HCT116 (cell line): ENCODE data around the gene SMARCA2. TPM values are rescaled to one million over a fixed set of nuclear protein-coding genes. Genes with fewer than 3 reads are reported as not detected.

Experiments
- ATAC-seq: fragments of 200-7000 bp; cut with Tn5 transposase; 2 replicates; pipeline ENCODE4 v1.9.1; 2020; ENCODE audit warnings: mild to moderate bottlenecking, moderate library complexity
- BruUV-seq: library from RNA; stranded (reverse); fragments of 400-500 nt; replicated peaks from 2 replicates; lab custom pipeline; 2021; lab: Mats Ljungman, UMichigan
- CTCF ChIA-PET: fragments of 300-600 bp; sonication (Branson Sonifier 250); formaldehyde crosslinking; loops from one replicate; lab custom pipeline; 2021; ENCODE audit warnings: antibody characterized with exemption; lab: Charles Lee
- POLR2A ChIA-PET: fragments of 300-600, 350-600 bp; sonication (Branson Sonifier 250); formaldehyde crosslinking; loops from one replicate; lab custom pipeline; 2021; ENCODE audit warnings: antibody characterized with exemption; lab: Charles Lee
- RAD21 ChIA-PET, 2 experiments: fragments of 300-600 bp; sonication (Branson Sonifier 250); formaldehyde crosslinking; loops; one replicate each; lab custom pipeline; 2023; ENCODE audit warnings: low total read pairs in 2 of 2; ENCODE audit not compliant: uncharacterized antibody in 2 of 2, unreplicated experiment in 2 of 2, low non-redundant PET in 1 of 2; lab: Charles Lee
- DNase-seq: peaks from one replicate; pipeline ENCODE4 v3.0.0-alpha.2; 2010; ENCODE audit warnings: low read depth, low spot score
- H2AFZ ChIP-seq: fragments of 200-600 bp; shearing (Covaris generic), sonication (generic); 2 replicates; pipeline ENCODE4 v1.6.1; 2017; ENCODE audit warnings: low read depth, mixed run types, mixed read lengths, antibody characterized with exemption, low read length; ENCODE audit not compliant: poor library complexity, severe bottlenecking
- H3K27ac ChIP-seq: 2 replicates; pipeline ENCODE4 v1.5.1; 2012; ENCODE audit warnings: low read depth, low read length
- H3K27me3 ChIP-seq: fragments of 200-600 bp; sonication (generic); 2 replicates; pipeline ENCODE4 v1.6.1; 2016; ENCODE audit warnings: mixed run types, low read length, mixed read lengths; ENCODE audit not compliant: insufficient read depth
- H3K36me3 ChIP-seq, 2 experiments: fragments of 200-500 bp in 1 of 2; fragments of 200-600 bp in 1 of 2; sonication (Bioruptor generic) in 1 of 2; sonication (generic) in 1 of 2; 2 replicates each; pipeline versions ENCODE4 v1.5.1 to v1.6.1; 2014 to 2016; ENCODE audit warnings: low read length in 2 of 2, inconsistent platforms in 1 of 2, mixed read lengths in 1 of 2, mixed run types in 1 of 2; ENCODE audit not compliant: insufficient read depth in 2 of 2, control insufficient read depth in 1 of 2
- H3K4me1 ChIP-seq, 2 experiments: fragments of 200-600 bp in 1 of 2; sonication (generic) in 1 of 2; 2 replicates each; pipeline versions ENCODE4 v1.5.1 to v1.6.1; 2012 to 2017; ENCODE audit warnings: low read length in 2 of 2, inconsistent platforms in 1 of 2, mild to moderate bottlenecking in 1 of 2, mixed read lengths in 1 of 2, mixed run types in 1 of 2, moderate library complexity in 1 of 2; ENCODE audit not compliant: insufficient read depth in 2 of 2, control insufficient read depth in 1 of 2
- H3K4me2 ChIP-seq: fragments of 200-600 bp; sonication (generic); 2 replicates; pipeline ENCODE4 v1.6.1; 2017; ENCODE audit warnings: mixed run types, low read length, mixed read lengths
- H3K4me3 ChIP-seq, 2 experiments: fragments of 200-600 bp in 1 of 2; sonication (generic) in 1 of 2; replicated peaks in 1 of 2; 2 replicates each; pipeline ENCODE4 v1.5.1; 2011 to 2016; ENCODE audit warnings: low read length in 2 of 2, control low read depth in 1 of 2, low read depth in 1 of 2, mild to moderate bottlenecking in 1 of 2, mixed read lengths in 1 of 2, mixed run types in 1 of 2
- H3K79me2 ChIP-seq: fragments of 200-600 bp; sonication (generic); 2 replicates; pipeline ENCODE4 v1.6.1; 2017; ENCODE audit warnings: mild to moderate bottlenecking, mixed run types, low read length, moderate library complexity, mixed read lengths; ENCODE audit not compliant: insufficient read depth
- H3K9ac ChIP-seq: fragments of 200-600 bp; sonication (generic); 2 replicates; pipeline ENCODE4 v1.6.1; 2016; ENCODE audit warnings: low read length, mixed read lengths
- H3K9me2 ChIP-seq: fragments of 200-600 bp; sonication (generic), shearing (Covaris generic); 2 replicates; pipeline ENCODE4 v1.6.1; 2017; ENCODE audit warnings: mixed run types, mild to moderate bottlenecking, moderate library complexity; ENCODE audit not compliant: insufficient read depth
- H3K9me3 ChIP-seq, 2 experiments: fragments of 200-500 bp in 1 of 2; fragments of 200-600 bp in 1 of 2; sonication (Bioruptor generic) in 1 of 2; sonication (generic) in 1 of 2; 2 replicates each; pipeline ENCODE4 v1.6.1; 2014 to 2017; ENCODE audit warnings: low read length in 2 of 2, mixed read lengths in 2 of 2, inconsistent platforms in 1 of 2, low read depth in 1 of 2, mild to moderate bottlenecking in 1 of 2, mixed run types in 1 of 2, moderate library complexity in 1 of 2; ENCODE audit not compliant: control insufficient read depth in 1 of 2, insufficient read depth in 1 of 2
- H4K20me1 ChIP-seq: fragments of 200-600 bp; sonication (generic), shearing (Covaris generic); 2 replicates; pipeline ENCODE4 v1.6.1; 2017; ENCODE audit warnings: mixed run types, mild to moderate bottlenecking, moderate library complexity; ENCODE audit not compliant: insufficient read depth
- CEBPB ChIP-seq: IDR thresholded peaks from 2 replicates; pipeline ENCODE4 v1.6.1; 2012; ENCODE audit warnings: low read depth
- EZH2 ChIP-seq: fragments of 200-600 bp; sonication (generic); IDR thresholded peaks from 2 replicates; pipeline ENCODE4 v1.6.1; 2017; ENCODE audit warnings: antibody characterized with exemption, mixed run types
- FOSL1 ChIP-seq: IDR thresholded peaks from 2 replicates; pipeline ENCODE4 v1.6.1; 2012; ENCODE audit warnings: low read depth
- POLR2A ChIP-seq: IDR thresholded peaks from 2 replicates; pipeline ENCODE4 v1.7.0; 2011; ENCODE audit warnings: borderline replicate concordance; ENCODE audit not compliant: insufficient read depth, insufficient read length; ENCODE audit errors: extremely low read depth
- POLR2AphosphoS5 ChIP-seq: IDR thresholded peaks from 2 replicates; pipeline ENCODE4 v1.6.1; 2011; ENCODE audit warnings: mild to moderate bottlenecking, low read depth, low read length, moderate library complexity
- RAD21 ChIP-seq: IDR thresholded peaks from 2 replicates; pipeline ENCODE4 v1.6.1; 2012; ENCODE audit warnings: low read depth, mild to moderate bottlenecking
- SIN3A ChIP-seq: IDR thresholded peaks from 2 replicates; pipeline ENCODE4 v1.6.1; 2012; ENCODE audit warnings: low read depth
- SP1 ChIP-seq: IDR thresholded peaks from 2 replicates; pipeline ENCODE4 v1.6.1; 2012; ENCODE audit warnings: low read depth
- SRF ChIP-seq: IDR thresholded peaks from 2 replicates; pipeline ENCODE4 v1.6.1; 2012; ENCODE audit warnings: low read depth
- TCF7L2 ChIP-seq: IDR thresholded peaks from 2 replicates; pipeline ENCODE4 v1.7.0; 2011; ENCODE audit warnings: borderline replicate concordance, inconsistent platforms; ENCODE audit not compliant: insufficient read depth, insufficient read length; ENCODE audit errors: extremely low read depth
- YY1 ChIP-seq: IDR thresholded peaks from 2 replicates; pipeline ENCODE4 v1.6.1; 2011; ENCODE audit warnings: low read length, low read depth, moderate library complexity, mild to moderate bottlenecking; ENCODE audit not compliant: insufficient replicate concordance; ENCODE audit errors: extremely low read depth
- ZFX ChIP-seq: fragments of 450-650 bp; IDR thresholded peaks from 2 replicates; pipeline ENCODE4 v1.6.1; 2017
- ZNF274 ChIP-seq: fragments of 200-500 bp; sonication (Bioruptor generic); IDR thresholded peaks from 2 replicates; pipeline ENCODE4 v1.6.1; 2014; ENCODE audit warnings: mild to moderate bottlenecking, low read depth, low read length, inconsistent platforms
- intact Hi-C: fragments of 100-400 bp; cut with micrococcal nuclease; formaldehyde crosslinking; loops from 2 replicates; pipeline ENCODE4 v1.10.0; 2022
- total RNA-seq: library from RNA; stranded (reverse); gene quantifications from one replicate; pipeline ENCODE4 v1.2.1, GENCODE V29; 2021; ENCODE audit not compliant: unreplicated experiment
- TF ChIP-seq, protein P1 (sequence below): IDR thresholded peaks from 2 replicates; pipeline ENCODE4 v1.6.1; 2011; ENCODE audit warnings: mild to moderate bottlenecking, low read length, moderate library complexity; ENCODE audit not compliant: insufficient replicate concordance; ENCODE audit errors: extremely low read depth
- TF ChIP-seq, protein P2 (sequence below): IDR thresholded peaks from 2 replicates; pipeline ENCODE4 v1.6.1; 2012; ENCODE audit warnings: low read depth
- TF ChIP-seq, protein P3 (sequence below), 3 experiments: fragments of 200-600 bp in 1 of 3; sonication (generic) in 1 of 3; IDR thresholded peaks in 2 of 3; conservative IDR thresholded peaks in 1 of 3; 2 replicates each; pipeline ENCODE4 v1.5.1; 2012 to 2017; ENCODE audit warnings: low read depth in 2 of 3, low read length in 2 of 3, antibody characterized with exemption in 1 of 3, borderline replicate concordance in 1 of 3, control low read depth in 1 of 3, mild to moderate bottlenecking in 1 of 3, mixed read lengths in 1 of 3, mixed run types in 1 of 3, moderate library complexity in 1 of 3; ENCODE audit not compliant: insufficient read depth in 1 of 3
- TF ChIP-seq, protein P4 (sequence below): IDR thresholded peaks from 2 replicates; pipeline ENCODE4 v1.6.1; 2012

Gene SMARCA2
- total RNA-seq, 1 experiment from 2014 or later = 14.7 TPM

DNA sequence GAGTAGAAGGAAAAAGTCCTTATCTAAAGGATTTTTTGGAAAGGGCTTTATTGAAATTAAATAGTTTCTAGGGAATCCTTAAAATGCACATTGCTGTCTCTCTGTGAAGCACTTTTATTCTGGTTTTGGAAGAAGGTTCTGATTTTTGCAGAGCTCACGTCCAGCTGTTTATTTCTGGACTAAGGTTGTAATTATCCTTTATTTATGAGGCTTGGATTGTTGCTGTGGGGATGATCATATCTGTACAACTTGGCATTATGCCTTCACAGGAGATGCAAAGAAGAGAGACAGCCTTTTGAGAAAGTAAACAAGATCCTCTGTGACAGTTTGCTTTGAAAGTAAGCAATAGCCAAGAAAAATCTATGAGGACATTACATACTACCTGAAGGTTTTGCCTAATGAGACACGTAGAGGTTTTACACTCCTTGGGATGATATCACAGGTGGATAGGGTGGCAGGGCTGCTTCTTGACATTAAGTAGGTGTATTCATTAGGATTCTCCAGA lies 14.6 kb downstream of the SMARCA2 start:
- ChIA-PET CTCF (no interaction called here), RAD21 (no interaction called here), POLR2A (no interaction called here)
- H3K9me2 ChIP-seq = no peaks in the 10 kb centered on the region
- no peak overlapping the region for H3K9ac ChIP-seq
- no peak overlapping the region for H2AFZ ChIP-seq
- TF ChIP-seq POLR2A = no peak
- TF ChIP-seq, protein P1, sequence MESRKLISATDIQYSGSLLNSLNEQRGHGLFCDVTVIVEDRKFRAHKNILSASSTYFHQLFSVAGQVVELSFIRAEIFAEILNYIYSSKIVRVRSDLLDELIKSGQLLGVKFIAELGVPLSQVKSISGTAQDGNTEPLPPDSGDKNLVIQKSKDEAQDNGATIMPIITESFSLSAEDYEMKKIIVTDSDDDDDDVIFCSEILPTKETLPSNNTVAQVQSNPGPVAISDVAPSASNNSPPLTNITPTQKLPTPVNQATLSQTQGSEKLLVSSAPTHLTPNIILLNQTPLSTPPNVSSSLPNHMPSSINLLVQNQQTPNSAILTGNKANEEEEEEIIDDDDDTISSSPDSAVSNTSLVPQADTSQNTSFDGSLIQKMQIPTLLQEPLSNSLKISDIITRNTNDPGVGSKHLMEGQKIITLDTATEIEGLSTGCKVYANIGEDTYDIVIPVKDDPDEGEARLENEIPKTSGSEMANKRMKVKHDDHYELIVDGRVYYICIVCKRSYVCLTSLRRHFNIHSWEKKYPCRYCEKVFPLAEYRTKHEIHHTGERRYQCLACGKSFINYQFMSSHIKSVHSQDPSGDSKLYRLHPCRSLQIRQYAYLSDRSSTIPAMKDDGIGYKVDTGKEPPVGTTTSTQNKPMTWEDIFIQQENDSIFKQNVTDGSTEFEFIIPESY = no peak
- TF ChIP-seq, protein P2, sequence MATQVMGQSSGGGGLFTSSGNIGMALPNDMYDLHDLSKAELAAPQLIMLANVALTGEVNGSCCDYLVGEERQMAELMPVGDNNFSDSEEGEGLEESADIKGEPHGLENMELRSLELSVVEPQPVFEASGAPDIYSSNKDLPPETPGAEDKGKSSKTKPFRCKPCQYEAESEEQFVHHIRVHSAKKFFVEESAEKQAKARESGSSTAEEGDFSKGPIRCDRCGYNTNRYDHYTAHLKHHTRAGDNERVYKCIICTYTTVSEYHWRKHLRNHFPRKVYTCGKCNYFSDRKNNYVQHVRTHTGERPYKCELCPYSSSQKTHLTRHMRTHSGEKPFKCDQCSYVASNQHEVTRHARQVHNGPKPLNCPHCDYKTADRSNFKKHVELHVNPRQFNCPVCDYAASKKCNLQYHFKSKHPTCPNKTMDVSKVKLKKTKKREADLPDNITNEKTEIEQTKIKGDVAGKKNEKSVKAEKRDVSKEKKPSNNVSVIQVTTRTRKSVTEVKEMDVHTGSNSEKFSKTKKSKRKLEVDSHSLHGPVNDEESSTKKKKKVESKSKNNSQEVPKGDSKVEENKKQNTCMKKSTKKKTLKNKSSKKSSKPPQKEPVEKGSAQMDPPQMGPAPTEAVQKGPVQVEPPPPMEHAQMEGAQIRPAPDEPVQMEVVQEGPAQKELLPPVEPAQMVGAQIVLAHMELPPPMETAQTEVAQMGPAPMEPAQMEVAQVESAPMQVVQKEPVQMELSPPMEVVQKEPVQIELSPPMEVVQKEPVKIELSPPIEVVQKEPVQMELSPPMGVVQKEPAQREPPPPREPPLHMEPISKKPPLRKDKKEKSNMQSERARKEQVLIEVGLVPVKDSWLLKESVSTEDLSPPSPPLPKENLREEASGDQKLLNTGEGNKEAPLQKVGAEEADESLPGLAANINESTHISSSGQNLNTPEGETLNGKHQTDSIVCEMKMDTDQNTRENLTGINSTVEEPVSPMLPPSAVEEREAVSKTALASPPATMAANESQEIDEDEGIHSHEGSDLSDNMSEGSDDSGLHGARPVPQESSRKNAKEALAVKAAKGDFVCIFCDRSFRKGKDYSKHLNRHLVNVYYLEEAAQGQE = no peak
- TF ChIP-seq ZNF274 = no peak
- no peak for TF ChIP-seq SRF
- no peak for TF ChIP-seq TCF7L2
- TF ChIP-seq, protein P3, sequence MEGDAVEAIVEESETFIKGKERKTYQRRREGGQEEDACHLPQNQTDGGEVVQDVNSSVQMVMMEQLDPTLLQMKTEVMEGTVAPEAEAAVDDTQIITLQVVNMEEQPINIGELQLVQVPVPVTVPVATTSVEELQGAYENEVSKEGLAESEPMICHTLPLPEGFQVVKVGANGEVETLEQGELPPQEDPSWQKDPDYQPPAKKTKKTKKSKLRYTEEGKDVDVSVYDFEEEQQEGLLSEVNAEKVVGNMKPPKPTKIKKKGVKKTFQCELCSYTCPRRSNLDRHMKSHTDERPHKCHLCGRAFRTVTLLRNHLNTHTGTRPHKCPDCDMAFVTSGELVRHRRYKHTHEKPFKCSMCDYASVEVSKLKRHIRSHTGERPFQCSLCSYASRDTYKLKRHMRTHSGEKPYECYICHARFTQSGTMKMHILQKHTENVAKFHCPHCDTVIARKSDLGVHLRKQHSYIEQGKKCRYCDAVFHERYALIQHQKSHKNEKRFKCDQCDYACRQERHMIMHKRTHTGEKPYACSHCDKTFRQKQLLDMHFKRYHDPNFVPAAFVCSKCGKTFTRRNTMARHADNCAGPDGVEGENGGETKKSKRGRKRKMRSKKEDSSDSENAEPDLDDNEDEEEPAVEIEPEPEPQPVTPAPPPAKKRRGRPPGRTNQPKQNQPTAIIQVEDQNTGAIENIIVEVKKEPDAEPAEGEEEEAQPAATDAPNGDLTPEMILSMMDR (IDR thresholded peaks at IDR 0.05 in 2 of 3, conservative IDR thresholded peaks at IDR 0.05 in 1 of 3; ENCODE audit: borderline replicate concordance in 1 of 3, insufficient read depth in 1 of 3, low read depth in 2 of 3, low read length in 2 of 3) = no peak
- TF ChIP-seq RAD21 = no peak
- no peak for TF ChIP-seq YY1
- no peak for TF ChIP-seq EZH2
- TF ChIP-seq CEBPB = no peak
- no peak for TF ChIP-seq POLR2AphosphoS5
- no peak for TF ChIP-seq SIN3A
- no peak for TF ChIP-seq ZFX
- TF ChIP-seq, protein P4, sequence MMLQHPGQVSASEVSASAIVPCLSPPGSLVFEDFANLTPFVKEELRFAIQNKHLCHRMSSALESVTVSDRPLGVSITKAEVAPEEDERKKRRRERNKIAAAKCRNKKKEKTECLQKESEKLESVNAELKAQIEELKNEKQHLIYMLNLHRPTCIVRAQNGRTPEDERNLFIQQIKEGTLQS = no peak
- TF ChIP-seq SP1 = no peak
- no peak for TF ChIP-seq FOSL1
- no TSS peak for BruUV-seq
- intact Hi-C loops = no loop called here
- no peaks in the 10 kb centered on the region for H3K4me1 ChIP-seq
- no peak for ATAC-seq
- no peaks in the 10 kb centered on the region for H3K36me3 ChIP-seq
- no peak overlapping the region for H3K4me3 ChIP-seq
- H3K4me2 ChIP-seq = no peak overlapping the region
- H3K27ac ChIP-seq = no peak overlapping the region
- no peaks in the 10 kb centered on the region for H3K27me3 ChIP-seq
- H4K20me1 ChIP-seq = no peaks in the 10 kb centered on the region
- H3K79me2 ChIP-seq = no peaks in the 10 kb centered on the region
- DNase-seq = no peak
- no peaks in the 10 kb centered on the region for H3K9me3 ChIP-seq
